HG02884 (cell line): ENCODE measurements around the gene KRT13.

Source experiments
- ATAC-seq: cut with Tn5 transposase; IDR thresholded peaks from one replicate; pipeline ENCODE4 v1.9.1; 2021; ENCODE audit warnings: mild to moderate bottlenecking, moderate library complexity; ENCODE audit not compliant: unreplicated experiment

KRT13 gene

DNA sequence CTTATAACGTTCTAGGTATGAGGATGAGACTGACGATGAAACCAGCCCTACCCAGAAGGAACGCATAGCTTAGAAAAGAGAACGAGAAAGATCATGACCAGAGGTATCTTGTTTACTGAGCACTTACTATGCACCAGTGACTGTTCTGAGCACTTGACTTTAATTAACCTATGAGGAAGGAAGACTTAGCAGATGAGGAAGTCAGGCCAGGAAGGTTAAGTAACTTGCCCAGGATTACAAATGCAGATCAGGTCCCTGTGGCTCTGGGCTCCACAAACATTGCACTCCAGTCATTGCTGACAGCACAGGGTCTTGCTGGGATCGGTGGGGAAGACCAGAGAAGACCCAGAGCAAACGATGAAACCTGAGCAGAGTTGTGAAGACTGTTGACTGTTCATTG is 7.1 kb downstream of the KRT13 start:
- no peak for ATAC-seq

GRCh38 chr17:41496803-41497484 is 8.5 kb downstream of the KRT13 start:
- no peak for ATAC-seq

DNA sequence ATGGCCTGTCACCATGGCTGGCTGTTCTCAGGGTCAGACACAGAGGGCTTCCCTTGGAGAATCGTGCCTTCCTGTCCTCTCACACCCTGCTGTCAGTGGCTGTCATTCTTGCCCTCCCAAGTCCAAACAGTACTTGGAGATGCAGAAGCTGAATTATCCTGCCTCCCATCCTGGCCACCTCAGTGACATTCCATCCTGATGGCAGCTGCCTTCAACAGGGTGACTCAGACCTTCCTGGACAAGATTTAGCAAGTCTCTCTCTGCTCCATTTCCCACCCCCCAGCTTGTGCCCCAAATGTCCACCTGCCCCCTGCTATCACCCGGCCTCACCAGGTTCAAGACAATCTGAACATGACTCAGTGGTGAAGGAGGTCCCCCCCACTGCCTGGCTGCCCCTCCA is 10.9 kb downstream of the KRT13 start:
- no peak for ATAC-seq

DNA sequence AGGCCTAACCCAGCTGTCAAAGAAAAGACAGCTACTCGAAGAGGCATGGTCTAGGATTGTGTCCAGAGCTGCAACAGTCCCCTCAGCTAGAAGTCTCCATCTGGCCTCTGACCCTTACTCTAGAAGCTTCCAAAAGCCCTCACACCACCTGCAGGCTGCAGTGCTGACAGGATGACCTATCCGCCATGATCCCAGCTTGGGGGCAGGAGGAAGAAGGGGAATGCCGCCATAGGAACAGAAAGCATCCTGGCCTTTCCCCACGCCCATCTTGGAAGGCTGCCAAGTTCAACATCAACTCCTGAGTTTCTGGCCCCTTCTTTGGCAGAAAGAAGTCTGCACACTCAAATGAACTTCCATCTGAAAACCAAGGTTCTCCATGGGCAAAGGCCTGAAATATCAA is 12.6 kb downstream of the KRT13 start:
- no peak for ATAC-seq

GRCh38 chr17:41492351-41492750 is 13.1 kb downstream of the KRT13 start:
- no peak for ATAC-seq

GRCh38 chr17:41491476-41491875 is 13.9 kb downstream of the KRT13 start:
- no peak for ATAC-seq

- no peak for ATAC-seq
Observed at GRCh38 chr17:41490000-41490990, 15.1 kb downstream of the KRT13 start.

GRCh38 chr17:41489531-41489930 is 15.9 kb downstream of the KRT13 start, which contains the start of gene KRT36:
Gene KRT36, minus strand, starts transcription at chr17:41489910. Its CDS starts 46 bp downstream, at chr17:41489864.
- no peak for ATAC-seq

GRCh38 chr17:41486809-41487530 is 18.4 kb downstream of the KRT13 start:
- no peak for ATAC-seq

GRCh38 chr17:41486316-41486715 is 19.1 kb downstream of the KRT13 start:
- ATAC-seq = no peak

- no peak for ATAC-seq
Observed at GRCh38 chr17:41484920-41485904, 20.2 kb downstream of the KRT13 start.

- ATAC-seq = no peak
Observed at GRCh38 chr17:41483991-41484826, 21.2 kb downstream of the KRT13 start.

- no peak for ATAC-seq
Observed at GRCh38 chr17:41483531-41483930, 21.9 kb downstream of the KRT13 start.

DNA sequence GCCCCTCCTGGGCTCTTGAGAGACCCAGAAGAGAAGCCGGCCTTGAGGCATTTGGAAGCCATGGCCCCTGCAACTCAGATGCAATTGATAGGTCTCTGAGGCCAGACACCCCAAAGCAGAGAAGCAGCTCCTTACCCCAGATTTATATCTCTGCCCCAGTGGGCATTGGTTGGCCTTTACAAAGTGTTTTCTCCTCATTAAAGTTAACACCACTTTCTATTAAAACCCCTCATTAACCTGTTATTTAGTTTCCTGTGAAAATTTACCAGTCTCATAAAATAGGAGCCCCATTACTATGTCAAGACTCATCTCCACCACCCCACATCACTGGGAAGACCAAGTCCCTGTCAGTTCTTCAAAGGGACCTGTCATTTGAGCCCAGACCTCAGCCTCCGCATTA is 24.4 kb downstream of the KRT13 start, which contains the start of gene KRT35:
Gene KRT35, minus strand, starts transcription at position 116 of the 400 bp plus-strand sequence. Its CDS starts 54 bp downstream, at position 62.
- ATAC-seq = no peak

GRCh38 chr17:41480581-41480980 is 24.8 kb downstream of the KRT13 start:
- ATAC-seq = no peak

DNA sequence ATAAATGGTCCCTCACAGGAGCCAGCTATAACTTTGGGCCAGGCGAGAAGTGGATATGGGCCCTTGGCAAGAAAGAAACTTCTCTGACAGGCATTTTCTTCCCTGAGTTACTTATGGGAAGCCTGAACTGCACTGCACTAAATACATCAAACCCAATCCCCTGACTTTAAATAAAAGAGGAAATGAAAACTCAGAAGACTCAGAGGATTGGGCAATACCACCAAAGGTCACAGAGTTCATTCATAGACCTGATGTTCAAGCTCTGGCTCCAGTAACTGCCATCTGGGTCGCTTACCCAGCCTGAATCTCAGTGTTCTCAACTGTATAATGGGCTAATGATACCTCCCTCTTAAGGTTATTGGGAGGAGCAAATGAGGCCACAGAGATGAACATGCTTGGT is 25.3 kb downstream of the KRT13 start:
- no peak for ATAC-seq

DNA sequence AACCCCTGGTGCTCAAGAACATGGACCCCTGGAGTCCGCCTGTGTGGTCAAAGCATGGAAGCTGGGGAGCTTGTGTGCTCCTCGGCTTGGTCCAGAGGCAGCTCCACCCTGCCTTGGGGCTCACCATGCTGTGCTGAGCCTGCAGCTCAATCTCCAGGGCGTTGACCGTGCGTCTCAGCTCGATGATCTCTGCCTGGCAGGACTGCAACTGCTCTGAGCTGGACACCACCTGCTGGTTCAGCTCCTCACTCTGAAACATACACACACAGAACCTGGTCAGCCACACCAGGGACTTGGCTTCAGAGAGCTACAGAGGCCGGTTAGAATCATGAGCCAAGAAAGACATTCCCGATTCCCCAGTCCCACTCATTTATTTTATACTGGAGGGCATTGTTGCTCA is 27.2 kb downstream of the KRT13 start:
- ATAC-seq = no peak

- ATAC-seq = no peak
Observed at GRCh38 chr17:41476866-41477815, 28.3 kb downstream of the KRT13 start.
